DMS79 (cell line): ENCODE measurements around the gene BLOC1S5.
"Not testable (repeated sequence)": the region's sequence is repeated elsewhere in the genome, so short reads cannot be mapped to it uniquely, and the experiment has no call there.

ENCODE experiments used
- DNase-seq: peaks from one replicate; lab custom pipeline; 2025; lab: John Stamatoyannopoulos, UW

BLOC1S5 gene

GRCh38 chr6:8082572-8082953 lies 18.4 kb upstream of the BLOC1S5 start:
- no peak for DNase-seq

GRCh38 chr6:8080362-8081151 lies 16.4 kb upstream of the BLOC1S5 start:
- no peak for DNase-seq

GRCh38 chr6:8079126-8079525 lies 14.9 kb upstream of the BLOC1S5 start:
- DNase-seq, result no peak

GRCh38 chr6:8077991-8078390 lies 13.8 kb upstream of the BLOC1S5 start:
- DNase-seq, result no peak

- no peak for DNase-seq
These were observed 11.5 kb upstream of the BLOC1S5 start for GRCh38 chr6:8075704-8076103.

GRCh38 chr6:8075185-8075584 lies 11.0 kb upstream of the BLOC1S5 start:
- no peak for DNase-seq

GRCh38 chr6:8074213-8074612 lies 10.0 kb upstream of the BLOC1S5 start:
- no peak for DNase-seq

GRCh38 chr6:8073758-8074157 lies 9.6 kb upstream of the BLOC1S5 start:
- no peak for DNase-seq

GRCh38 chr6:8070718-8071117 lies 6.5 kb upstream of the BLOC1S5 start:
- DNase-seq, result no peak

- DNase-seq, result no peak
These were observed 5.6 kb upstream of the BLOC1S5 start for GRCh38 chr6:8069631-8070284.

- no peak for DNase-seq
These were observed 5.0 kb upstream of the BLOC1S5 start for GRCh38 chr6:8069151-8069550.

- DNase-seq, result no peak
These were observed 1.9 kb upstream of the BLOC1S5 start for GRCh38 chr6:8066108-8066507.

- no peak for DNase-seq
These were observed 1.3 kb upstream of the BLOC1S5 start for GRCh38 chr6:8065519-8065911.

GRCh38 chr6:8064638-8065518 lies 689 bp upstream of the BLOC1S5 start:
- no peak for DNase-seq

GRCh38 chr6:8061736-8062135 lies 2.5 kb downstream of the BLOC1S5 start:
- no peak for DNase-seq

- no peak for DNase-seq
These were observed 3.8 kb downstream of the BLOC1S5 start for GRCh38 chr6:8060346-8060745.

GRCh38 chr6:8059129-8059528 lies 5.1 kb downstream of the BLOC1S5 start:
- no peak for DNase-seq

GRCh38 chr6:8057793-8058192 lies 6.4 kb downstream of the BLOC1S5 start:
- DNase-seq, result no peak

- no peak for DNase-seq
These were observed 6.9 kb downstream of the BLOC1S5 start for GRCh38 chr6:8057263-8057662.

- DNase-seq, result no peak
These were observed 9.9 kb downstream of the BLOC1S5 start for GRCh38 chr6:8054276-8054675.

GRCh38 chr6:8047541-8048292 lies 16.5 kb downstream of the BLOC1S5 start:
- no peak for DNase-seq

- DNase-seq, result not testable (repeated sequence)
These were observed 18.4 kb downstream of the BLOC1S5 start for GRCh38 chr6:8045769-8046168.
